NCI-H82 treated with DMSO at 0.1 percent for 48 hours (cell line): Measurements from ENCODE around the gene GALNT10.
A peak's percentile ranks its signal among the peaks of the same experiment; 100 is the strongest.

Experiments
- DNase-seq: peaks from one replicate; lab custom pipeline; 2025; ENCODE audit not compliant: unreplicated experiment; lab: John Stamatoyannopoulos, UW

Gene GALNT10

GRCh38 chr5:154179846-154180710 lies 10.5 kb upstream of the GALNT10 start:
- DNase-seq = peak; percentile 49

GRCh38 chr5:154181161-154181560 lies 9.4 kb upstream of the GALNT10 start:
- no peak for DNase-seq

GRCh38 chr5:154189256-154189818 lies 1.2 kb upstream of the GALNT10 start:
- no peak for DNase-seq

- DNase-seq = peak; percentile 4
These were observed 526 bp upstream of the GALNT10 start for GRCh38 chr5:154189819-154190594.

GRCh38 chr5:154191467-154192261 lies 1.1 kb downstream of the GALNT10 start:
- no peak for DNase-seq

GRCh38 chr5:154193283-154193682 lies 2.8 kb downstream of the GALNT10 start:
- DNase-seq = no peak

- no peak for DNase-seq
These were observed 3.2 kb downstream of the GALNT10 start for GRCh38 chr5:154193701-154194121.

GRCh38 chr5:154194345-154195329 lies 4.1 kb downstream of the GALNT10 start:
- DNase-seq = no peak

- no peak for DNase-seq
These were observed 5.7 kb downstream of the GALNT10 start for GRCh38 chr5:154196281-154196680.

- DNase-seq = no peak
These were observed 6.6 kb downstream of the GALNT10 start for GRCh38 chr5:154196955-154197652.

GRCh38 chr5:154197801-154198491 lies 7.4 kb downstream of the GALNT10 start:
- DNase-seq = no peak

GRCh38 chr5:154198611-154199230 lies 8.2 kb downstream of the GALNT10 start:
- no peak for DNase-seq

GRCh38 chr5:154199263-154199662 lies 8.7 kb downstream of the GALNT10 start:
- DNase-seq = no peak

- no peak for DNase-seq
These were observed 9.2 kb downstream of the GALNT10 start for GRCh38 chr5:154199671-154200220.

- no peak for DNase-seq
These were observed 9.7 kb downstream of the GALNT10 start for GRCh38 chr5:154200221-154200620.

GRCh38 chr5:154201108-154201769 lies 10.7 kb downstream of the GALNT10 start:
- no peak for DNase-seq
